Measurements from ENCODE around the gene ADGRA3.
"Not testable (repeated sequence)": the region's sequence is repeated elsewhere in the genome, so short reads cannot be mapped to it uniquely, and the experiment has no call there.

The ADGRA3 gene

DNA sequence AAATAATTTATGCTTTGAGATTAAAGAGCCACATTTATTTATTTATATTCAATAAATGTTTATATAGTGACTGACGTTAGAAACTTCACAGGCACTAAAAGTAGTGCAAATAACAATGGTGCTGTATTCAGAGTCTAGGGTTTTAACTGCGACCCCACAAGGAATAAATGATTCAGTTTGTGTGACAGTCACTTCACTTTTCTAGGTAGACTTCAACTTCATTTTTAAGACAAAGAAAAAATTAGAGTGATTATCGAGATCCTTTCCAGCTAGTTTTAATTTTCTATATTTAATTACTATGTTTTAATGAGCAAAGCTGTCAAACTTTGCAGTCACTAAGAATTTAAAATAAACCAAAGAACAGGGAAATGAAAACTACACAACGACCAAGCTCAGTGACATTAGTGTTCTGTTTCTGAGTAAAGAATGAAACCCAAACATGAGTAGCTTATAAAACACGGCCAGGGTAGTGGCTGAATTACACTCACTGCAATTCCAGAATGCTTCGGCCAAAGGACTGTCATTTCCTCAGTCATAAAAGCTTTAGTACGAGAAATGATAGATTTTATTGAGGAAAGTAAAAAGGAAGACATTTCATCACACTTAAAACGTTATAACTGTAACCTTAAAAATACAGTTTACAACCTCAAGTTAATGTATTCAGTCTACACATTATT lies 38.6 kb downstream of the ADGRA3 start:
- no peak for DNase-seq

DNA sequence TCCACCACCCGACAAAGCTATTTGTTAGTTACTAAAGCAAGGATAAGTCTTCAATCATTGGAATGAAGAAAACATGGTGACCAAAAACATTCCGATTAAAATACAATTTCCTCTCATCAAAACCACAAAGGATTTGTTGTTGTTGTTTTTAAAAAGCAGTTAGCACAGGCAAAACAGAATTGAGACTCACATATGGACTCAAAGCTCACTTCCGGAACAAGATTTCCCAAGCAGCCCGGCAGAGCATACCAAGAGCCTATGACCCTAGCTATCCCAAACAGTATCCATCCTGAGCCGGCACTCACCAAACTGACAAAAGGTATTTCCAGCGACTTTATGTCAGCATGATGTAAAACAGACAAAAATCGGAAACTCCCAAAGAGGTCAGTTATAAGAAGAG lies 39.9 kb downstream of the ADGRA3 start:
- no peak for DNase-seq

DNA sequence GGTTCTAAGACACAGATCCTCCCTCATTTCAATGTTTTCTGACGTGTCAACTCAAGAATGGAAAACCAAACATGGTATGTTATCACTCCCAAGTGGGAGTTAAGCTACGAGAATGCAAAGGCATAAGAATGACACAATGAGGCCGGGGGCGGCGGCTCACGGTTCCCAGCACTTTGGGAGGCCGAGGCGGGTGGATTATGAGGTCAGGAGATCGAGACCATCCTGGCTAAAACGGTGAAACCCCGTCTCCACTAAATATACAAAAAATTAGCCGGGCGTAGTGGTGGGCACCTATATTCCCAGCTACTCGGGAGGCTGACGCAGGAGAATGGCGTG lies 40.6 kb downstream of the ADGRA3 start:
- DNase-seq, result not testable (repeated sequence)

DNA sequence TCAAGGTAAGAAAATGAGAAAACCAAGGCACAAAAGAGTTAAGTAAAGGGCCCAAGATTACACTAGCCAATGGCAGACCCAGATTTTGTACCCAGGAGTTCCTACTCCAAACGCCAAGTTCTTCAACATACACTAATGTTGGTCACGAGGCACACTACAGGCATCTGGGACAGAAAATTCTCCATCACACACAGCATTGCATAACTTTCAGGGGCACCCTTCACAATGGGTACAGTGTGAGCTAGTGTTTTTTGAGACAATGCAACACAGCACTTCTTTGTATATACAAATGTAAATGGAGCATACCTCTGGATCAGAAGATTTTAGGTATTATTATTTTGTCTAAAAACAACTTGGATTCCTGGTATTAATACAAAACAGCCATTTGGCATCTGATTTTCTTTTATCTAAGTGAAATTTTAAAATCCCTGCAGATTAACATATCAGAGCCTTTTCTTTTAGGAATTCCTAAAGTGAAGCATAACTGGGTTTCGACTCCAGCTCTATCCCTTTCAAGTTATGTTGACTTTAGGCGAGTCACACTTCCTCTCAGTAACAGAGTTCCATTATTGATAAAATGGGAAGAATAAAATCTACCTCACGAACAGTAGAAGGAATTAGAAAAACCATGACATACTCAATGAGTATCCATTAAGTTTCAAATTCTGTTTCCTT lies 41.1 kb downstream of the ADGRA3 start:
- no peak for DNase-seq

DNA sequence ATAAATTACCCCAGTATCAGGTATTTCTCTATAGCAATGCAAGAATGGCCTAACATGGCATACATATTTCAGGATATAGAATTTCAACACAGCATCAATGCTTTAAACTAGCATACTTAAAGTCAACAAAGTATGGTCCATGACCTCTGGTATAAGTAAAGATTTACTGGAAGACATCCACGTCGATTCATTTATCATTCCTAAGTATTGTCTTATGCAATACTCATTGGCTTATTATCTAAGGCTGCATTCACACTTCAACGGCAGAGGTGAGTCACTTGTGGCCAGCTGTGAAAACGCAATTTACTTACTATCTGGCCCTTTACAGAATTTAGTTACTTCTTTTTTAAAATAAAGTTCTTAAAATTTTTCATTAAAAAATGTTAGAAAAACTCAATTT lies 42.6 kb downstream of the ADGRA3 start:
- no peak for DNase-seq

- no peak for DNase-seq
Observed at GRCh38 chr4:22471999-22472461, 43.8 kb downstream of the ADGRA3 start.

GRCh38 chr4:22471419-22471818 lies 44.4 kb downstream of the ADGRA3 start:
- DNase-seq, result no peak

DNA sequence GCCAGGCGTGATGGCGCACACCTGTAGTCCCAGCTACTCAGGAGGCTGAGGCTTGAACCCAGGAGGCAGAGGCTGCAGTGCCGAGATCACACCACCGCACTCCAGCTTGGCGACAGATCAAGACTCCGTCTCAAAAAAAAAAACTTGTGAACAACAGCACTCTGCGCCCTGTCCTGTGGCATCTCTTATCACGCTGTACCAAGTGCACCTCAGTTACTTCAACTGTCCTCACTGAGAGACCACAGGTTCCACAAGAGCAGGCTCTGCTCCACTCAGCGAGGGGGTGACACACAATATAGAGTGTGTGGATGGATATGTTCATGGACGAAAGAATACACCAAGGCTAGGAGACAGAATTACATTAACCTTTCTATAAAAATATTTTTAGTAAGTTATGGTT lies 49.3 kb downstream of the ADGRA3 start:
- no peak for DNase-seq

GRCh38 chr4:22465996-22466395 lies 49.9 kb downstream of the ADGRA3 start:
- no peak for DNase-seq

DNA sequence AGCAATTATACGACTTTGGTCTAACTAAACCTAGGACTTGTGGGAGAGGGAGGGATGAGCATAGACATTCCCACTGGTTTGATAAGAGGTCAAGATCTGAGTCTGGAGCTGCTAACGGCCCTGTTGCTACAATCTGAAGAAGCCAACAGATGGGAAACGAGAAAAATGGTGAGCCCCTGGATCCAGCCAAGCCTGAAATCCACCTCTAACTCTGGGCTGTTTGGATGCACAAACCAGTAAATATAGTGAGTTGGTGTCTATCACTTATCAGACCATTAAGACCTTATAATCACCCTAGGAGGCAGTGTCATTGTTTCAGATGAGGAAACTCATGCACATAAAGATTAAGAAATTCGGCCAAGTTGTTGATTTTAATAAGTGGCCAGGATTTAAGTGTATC lies 50.5 kb downstream of the ADGRA3 start:
- DNase-seq, result no peak

DNA sequence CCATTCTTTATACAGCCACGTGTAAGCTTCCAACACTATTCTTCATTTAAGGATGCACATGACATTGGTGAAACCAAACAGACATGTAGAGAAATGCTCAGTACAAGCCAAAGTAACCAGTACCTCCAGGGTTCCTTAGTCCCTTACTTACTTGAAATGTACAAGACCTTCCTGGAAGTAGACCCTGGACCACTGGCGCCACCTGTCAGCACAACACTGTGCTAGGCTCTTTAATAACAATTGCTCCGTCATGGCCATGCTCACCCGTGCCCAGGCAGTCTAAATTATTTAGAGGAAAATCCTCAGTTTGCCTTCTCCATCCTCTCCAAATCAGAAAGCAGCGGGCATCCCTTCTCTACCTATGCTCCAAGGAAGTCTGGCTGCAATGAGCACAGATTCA lies 52.7 kb downstream of the ADGRA3 start:
- DNase-seq, result no peak

DNA sequence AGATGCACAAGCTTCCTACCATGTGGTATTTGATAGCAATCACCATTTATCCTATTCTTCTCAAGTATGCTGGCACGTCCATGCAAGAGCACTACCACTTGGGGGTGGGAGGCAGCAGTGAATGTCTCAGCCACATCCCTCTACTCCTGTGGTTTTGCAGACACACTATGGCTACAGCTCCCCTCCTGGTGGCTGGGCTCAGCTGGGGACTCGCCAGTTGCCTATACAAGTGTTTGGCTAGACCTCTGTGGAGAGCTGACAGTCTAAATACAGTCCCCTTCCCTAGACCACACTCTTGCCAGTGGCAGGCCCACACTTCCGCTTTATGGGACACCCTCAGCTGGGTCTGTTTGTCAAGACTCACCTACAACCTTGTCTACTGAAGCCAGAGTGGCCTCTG lies 53.2 kb downstream of the ADGRA3 start:
- no peak for DNase-seq

DNA sequence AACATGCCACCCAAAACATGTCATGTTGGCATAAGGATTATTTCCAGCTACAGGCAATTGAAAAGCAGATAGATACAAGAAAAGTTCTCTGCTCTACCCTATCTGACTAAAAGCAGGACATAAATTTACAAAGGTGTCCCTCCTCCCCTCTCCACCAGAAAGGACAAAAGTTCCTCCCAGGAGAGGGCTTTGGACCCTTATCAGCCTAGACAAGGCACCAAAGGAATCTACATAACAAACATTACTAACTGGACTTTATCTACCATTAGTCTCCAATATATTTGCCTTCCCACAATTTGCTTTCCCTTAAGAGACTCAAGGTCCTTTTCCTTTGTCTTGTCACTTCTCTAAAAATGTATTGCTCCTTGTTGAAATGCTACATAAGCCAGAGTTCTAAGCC lies 55.6 kb downstream of the ADGRA3 start:
- DNase-seq, result no peak

DNA sequence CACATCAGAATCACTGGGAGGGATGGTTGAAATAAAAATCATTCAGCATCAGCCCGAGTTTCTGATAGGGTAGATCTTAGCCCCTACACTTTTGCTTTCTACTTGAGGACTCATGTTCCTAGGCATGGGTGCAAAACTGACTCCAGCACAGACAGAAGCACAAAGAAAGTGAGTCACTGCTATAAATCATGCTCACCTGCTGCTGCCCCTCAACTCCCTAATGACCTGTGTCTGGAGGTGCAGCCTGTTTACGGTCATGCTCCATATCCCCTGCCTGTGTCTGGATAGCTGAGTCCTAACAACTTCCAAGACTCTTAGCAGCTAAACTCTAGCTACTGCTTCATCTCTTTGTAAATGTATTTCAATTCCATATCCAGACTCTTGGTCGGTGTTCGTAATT lies 57.8 kb downstream of the ADGRA3 start:
- DNase-seq, result peak; percentile 74

DNA sequence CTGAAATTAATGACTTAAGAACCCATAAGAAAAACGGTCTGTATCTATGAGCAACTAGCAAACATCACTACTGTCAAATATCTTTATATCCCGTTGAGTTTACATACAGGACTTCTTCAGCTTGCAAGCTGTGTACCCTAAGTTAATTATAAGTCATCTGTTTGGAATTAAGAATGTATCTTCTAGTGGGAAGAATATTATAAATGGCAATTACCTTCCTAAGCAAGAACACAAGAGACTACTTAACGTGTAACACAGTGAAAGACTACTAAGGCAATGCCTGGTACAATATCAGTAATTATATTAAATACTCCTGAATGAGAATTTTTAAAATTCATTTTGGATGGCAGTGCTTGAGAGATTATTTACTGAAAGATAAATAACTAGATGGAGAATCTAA lies 58.5 kb downstream of the ADGRA3 start:
- no peak for DNase-seq

DNA sequence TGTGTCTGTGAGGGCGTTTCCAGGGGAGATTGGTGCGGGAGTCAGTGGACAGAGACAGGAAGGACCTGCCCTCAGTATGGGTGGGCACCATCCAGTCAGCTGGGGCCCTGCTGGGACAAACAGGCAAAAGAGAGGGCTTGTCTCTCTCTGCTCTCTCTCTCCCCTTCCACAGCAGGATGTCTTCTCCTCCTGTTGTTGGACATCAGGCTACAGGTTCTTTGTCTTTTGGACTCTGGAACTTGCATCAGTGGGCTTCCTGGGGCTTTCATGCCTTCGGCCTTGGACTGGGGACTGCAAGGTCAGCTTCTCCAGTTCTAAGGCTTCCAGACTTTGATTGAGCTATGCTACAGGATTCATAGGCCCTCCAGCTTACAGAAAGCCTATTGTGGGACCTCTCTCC lies 59.6 kb downstream of the ADGRA3 start:
- DNase-seq, result no peak

GRCh38 chr4:22454955-22455354 lies 60.9 kb downstream of the ADGRA3 start:
- DNase-seq, result no peak

DNA sequence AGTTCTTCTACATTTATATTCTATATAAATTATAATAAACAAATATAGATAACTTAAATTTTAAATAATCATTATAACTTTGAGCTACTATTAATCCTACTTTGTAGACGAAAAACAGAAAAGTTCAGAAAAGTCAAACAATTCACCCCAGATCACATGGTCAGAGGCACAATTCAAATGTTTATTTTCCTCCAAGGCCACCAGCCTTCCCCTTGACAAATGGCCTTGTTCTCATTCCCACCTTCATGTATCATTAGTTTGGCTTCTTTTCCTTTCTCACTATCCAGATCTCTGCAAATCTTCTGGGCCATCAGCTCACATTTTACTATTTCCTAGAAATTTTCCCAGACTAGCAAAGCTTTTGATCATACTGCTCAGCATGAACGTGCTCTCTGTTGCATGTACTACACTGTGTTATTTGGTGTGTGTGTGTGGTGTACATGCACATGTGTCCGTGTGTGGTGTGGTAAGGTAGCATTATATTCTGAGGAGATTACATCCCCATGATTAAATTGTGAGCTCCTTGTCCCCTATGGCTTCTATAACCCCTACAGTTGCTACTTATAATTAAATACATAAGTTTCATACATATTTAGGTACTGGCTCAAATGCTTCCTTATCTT lies 61.5 kb downstream of the ADGRA3 start:
- no peak for DNase-seq

- DNase-seq, result no peak
Observed at GRCh38 chr4:22444813-22445212, 71.1 kb downstream of the ADGRA3 start.

- DNase-seq, result no peak
Observed at GRCh38 chr4:22442956-22443355, 72.9 kb downstream of the ADGRA3 start.

DNA sequence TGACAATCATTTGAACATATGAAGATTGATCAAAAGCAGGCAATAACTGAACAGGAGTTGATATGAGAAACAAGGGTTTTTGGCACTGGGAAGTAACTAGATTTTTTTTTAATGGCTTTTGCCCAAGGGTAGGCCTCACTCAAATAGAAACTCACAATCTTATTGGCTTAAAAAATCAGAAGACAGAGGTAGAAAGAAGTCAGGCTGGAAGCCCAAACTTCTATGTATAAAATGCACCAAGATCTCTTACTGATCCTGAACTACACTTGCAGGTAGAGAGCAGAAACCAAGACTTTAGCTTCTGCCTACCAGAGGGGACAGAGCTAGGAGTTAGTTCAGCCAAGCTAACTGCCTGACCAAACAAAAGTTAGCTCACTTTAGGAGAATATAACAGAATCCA lies 74.9 kb downstream of the ADGRA3 start:
- DNase-seq, result no peak

- DNase-seq, result no peak
Observed at GRCh38 chr4:22439947-22440346, 75.9 kb downstream of the ADGRA3 start.

DNA sequence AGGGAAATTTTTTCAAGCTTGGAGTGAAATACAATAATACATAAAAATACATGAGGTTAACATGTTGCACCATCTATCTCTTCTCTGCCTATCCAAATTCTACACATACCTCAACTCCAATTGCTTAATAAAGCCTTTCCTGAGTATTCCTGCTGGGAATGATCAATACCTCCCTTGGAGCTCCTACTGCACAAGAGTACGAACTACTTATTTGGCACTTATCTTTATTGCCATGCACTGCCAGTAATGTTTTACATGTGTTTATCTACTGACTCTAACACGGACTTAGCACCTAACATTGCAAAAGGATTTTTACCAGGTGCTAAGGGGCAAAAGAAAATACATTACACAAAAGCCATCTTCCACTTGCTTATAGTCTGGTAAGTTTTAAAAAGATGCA lies 80.2 kb downstream of the ADGRA3 start:
- DNase-seq, result no peak

- peak; percentile 1 for DNase-seq
Observed at GRCh38 chr4:22434895-22435294, 81.0 kb downstream of the ADGRA3 start.

DNA sequence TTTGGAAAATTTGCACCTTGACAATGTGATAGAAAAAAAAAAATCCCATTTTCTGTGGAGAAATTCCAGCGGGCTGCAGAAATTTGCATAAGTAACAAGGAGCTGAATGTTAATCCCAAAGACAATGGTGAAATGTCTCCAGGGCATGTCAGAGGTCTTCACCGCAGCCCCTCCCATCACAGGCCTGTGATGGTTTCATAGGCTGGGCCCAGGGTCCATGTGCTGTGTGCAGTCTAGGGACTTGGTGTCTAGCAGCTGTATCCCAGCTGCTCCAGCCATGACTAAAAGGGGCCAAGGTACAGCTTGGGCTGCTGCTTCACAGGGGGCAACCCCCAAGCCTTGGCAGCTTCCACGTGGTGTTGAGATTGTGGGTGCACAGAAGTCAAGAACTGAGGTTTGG lies 85.2 kb downstream of the ADGRA3 start:
- DNase-seq, result no peak

All from NCI-H510A treated with DMSO at 0.1 percent for 48 hours (cell line).